Epithelial cell of proximal tubule (primary cell): ENCODE results near the gene NIPBL. TPM values are rescaled to one million over a fixed set of nuclear protein-coding genes. Genes with fewer than 3 reads are reported as not detected.
A peak's percentile ranks its signal among the peaks of the same experiment; 100 is the strongest.

Source experiments
- DNase-seq: peaks from one replicate; pipeline ENCODE4 v3.0.0-alpha.2; 2011; ENCODE audit warnings: low read depth
- H3K4me3 ChIP-seq: 2 replicates; pipeline ENCODE4 v1.5.1; 2011; ENCODE audit warnings: low read depth, mild to moderate bottlenecking, low read length
- CTCF ChIP-seq: conservative IDR thresholded peaks from 2 replicates; pipeline ENCODE4 v1.5.1; 2012; ENCODE audit warnings: low read depth, mild to moderate bottlenecking, low read length
- total RNA-seq: library from RNA; depleted of rRNA; stranded (reverse); fragments of >200 nt; gene quantifications from 2 replicates; pipeline ENCODE4 v1.2.3, GENCODE V29; 2015

The NIPBL gene
- total RNA-seq, 1 donor from 2014 or later, result 6.9 TPM

- no peak for TF ChIP-seq CTCF
- DNase-seq, result no peak
- H3K4me3 ChIP-seq, result peak overlapping the region; percentile 13
These were observed 4.2 kb downstream of the NIPBL start for GRCh38 chr5:36880761-36881160.

GRCh38 chr5:36881304-36881703 lies 4.7 kb downstream of the NIPBL start:
- no peak for DNase-seq
- no peak overlapping the region for H3K4me3 ChIP-seq
- no peak for TF ChIP-seq CTCF

- no peak for TF ChIP-seq CTCF
- no peak overlapping the region for H3K4me3 ChIP-seq
- DNase-seq, result no peak
These were observed 5.2 kb downstream of the NIPBL start for GRCh38 chr5:36881807-36882206.

GRCh38 chr5:36882250-36882649 lies 5.7 kb downstream of the NIPBL start:
- DNase-seq, result no peak
- TF ChIP-seq CTCF, result no peak
- no peak overlapping the region for H3K4me3 ChIP-seq

GRCh38 chr5:36883894-36884462 lies 7.4 kb downstream of the NIPBL start:
- H3K4me3 ChIP-seq, result no peak overlapping the region
- no peak for TF ChIP-seq CTCF
- no peak for DNase-seq

- DNase-seq, result no peak
- no peak for TF ChIP-seq CTCF
- no peak overlapping the region for H3K4me3 ChIP-seq
These were observed 8.6 kb downstream of the NIPBL start for GRCh38 chr5:36885149-36885548.

- no peak overlapping the region for H3K4me3 ChIP-seq
- TF ChIP-seq CTCF, result no peak
- no peak for DNase-seq
These were observed 9.3 kb downstream of the NIPBL start for GRCh38 chr5:36885566-36886485.
